HG02970 (cell line): ENCODE results near the gene RASSF3.
"Not testable (repeated sequence)": the region's sequence is repeated elsewhere in the genome, so short reads cannot be mapped to it uniquely, and the experiment has no call there.

ENCODE experiments used
- ATAC-seq: cut with Tn5 transposase; IDR thresholded peaks from one replicate; pipeline ENCODE4 v1.9.1; 2021; ENCODE audit warnings: mild to moderate bottlenecking, moderate library complexity, moderate number of reproducible peaks; ENCODE audit not compliant: unreplicated experiment, low FRiP score

RASSF3 gene

GRCh38 chr12:64610079-64610659 is at the start of gene RASSF3:
Gene RASSF3, plus strand, starts transcription at chr12:64610495. Its CDS starts 138 bp downstream, at chr12:64610633.
- ATAC-seq, result peak; percentile 59

GRCh38 chr12:64561302-64562136 is 48.8 kb upstream of the RASSF3 start:
- ATAC-seq, result no peak

GRCh38 chr12:64566122-64566521 is 44.2 kb upstream of the RASSF3 start:
- no peak for ATAC-seq

GRCh38 chr12:64566831-64567517 is 43.3 kb upstream of the RASSF3 start:
- ATAC-seq, result no peak

GRCh38 chr12:64567570-64567969 is 42.7 kb upstream of the RASSF3 start:
- ATAC-seq, result no peak

- ATAC-seq, result no peak
Measured at GRCh38 chr12:64568298-64568697, 42.0 kb upstream of the RASSF3 start.

GRCh38 chr12:64569923-64570691 is 40.2 kb upstream of the RASSF3 start:
- ATAC-seq, result no peak

- ATAC-seq, result no peak
Measured at GRCh38 chr12:64571411-64571810, 38.9 kb upstream of the RASSF3 start.

GRCh38 chr12:64572241-64572640 is 38.1 kb upstream of the RASSF3 start:
- ATAC-seq, result no peak

- ATAC-seq, result no peak
Measured at GRCh38 chr12:64574837-64575236, 35.5 kb upstream of the RASSF3 start.

GRCh38 chr12:64577046-64577445 is 33.2 kb upstream of the RASSF3 start:
- ATAC-seq, result no peak

- no peak for ATAC-seq
Measured at GRCh38 chr12:64578566-64578965, 31.7 kb upstream of the RASSF3 start.

- ATAC-seq, result no peak
Measured at GRCh38 chr12:64580681-64581080, 29.6 kb upstream of the RASSF3 start.

- ATAC-seq, result no peak
Measured at GRCh38 chr12:64582114-64582513, 28.2 kb upstream of the RASSF3 start.

- no peak for ATAC-seq
Measured at GRCh38 chr12:64582862-64583261, 27.4 kb upstream of the RASSF3 start.

- ATAC-seq, result not testable (repeated sequence)
Measured at GRCh38 chr12:64583395-64583770, 26.9 kb upstream of the RASSF3 start.

GRCh38 chr12:64583771-64584421 is 26.4 kb upstream of the RASSF3 start:
- ATAC-seq, result no peak

GRCh38 chr12:64585104-64585503 is 25.2 kb upstream of the RASSF3 start:
- no peak for ATAC-seq

- no peak for ATAC-seq
Measured at GRCh38 chr12:64587447-64587846, 22.8 kb upstream of the RASSF3 start.

- no peak for ATAC-seq
Measured at GRCh38 chr12:64590183-64590582, 20.1 kb upstream of the RASSF3 start.
